ENCODE results near the gene SLC6A6.

- TF ChIP-seq TAF1 (conservative IDR thresholded peaks at IDR 0.05): no peak
- no peak for TF ChIP-seq CTCF (IDR thresholded peaks at IDR 0.05; ENCODE audit: low read depth, low read length, missing input control)
- TF ChIP-seq MAX (IDR thresholded peaks at IDR 0.05): no peak
- TF ChIP-seq, protein P1, sequence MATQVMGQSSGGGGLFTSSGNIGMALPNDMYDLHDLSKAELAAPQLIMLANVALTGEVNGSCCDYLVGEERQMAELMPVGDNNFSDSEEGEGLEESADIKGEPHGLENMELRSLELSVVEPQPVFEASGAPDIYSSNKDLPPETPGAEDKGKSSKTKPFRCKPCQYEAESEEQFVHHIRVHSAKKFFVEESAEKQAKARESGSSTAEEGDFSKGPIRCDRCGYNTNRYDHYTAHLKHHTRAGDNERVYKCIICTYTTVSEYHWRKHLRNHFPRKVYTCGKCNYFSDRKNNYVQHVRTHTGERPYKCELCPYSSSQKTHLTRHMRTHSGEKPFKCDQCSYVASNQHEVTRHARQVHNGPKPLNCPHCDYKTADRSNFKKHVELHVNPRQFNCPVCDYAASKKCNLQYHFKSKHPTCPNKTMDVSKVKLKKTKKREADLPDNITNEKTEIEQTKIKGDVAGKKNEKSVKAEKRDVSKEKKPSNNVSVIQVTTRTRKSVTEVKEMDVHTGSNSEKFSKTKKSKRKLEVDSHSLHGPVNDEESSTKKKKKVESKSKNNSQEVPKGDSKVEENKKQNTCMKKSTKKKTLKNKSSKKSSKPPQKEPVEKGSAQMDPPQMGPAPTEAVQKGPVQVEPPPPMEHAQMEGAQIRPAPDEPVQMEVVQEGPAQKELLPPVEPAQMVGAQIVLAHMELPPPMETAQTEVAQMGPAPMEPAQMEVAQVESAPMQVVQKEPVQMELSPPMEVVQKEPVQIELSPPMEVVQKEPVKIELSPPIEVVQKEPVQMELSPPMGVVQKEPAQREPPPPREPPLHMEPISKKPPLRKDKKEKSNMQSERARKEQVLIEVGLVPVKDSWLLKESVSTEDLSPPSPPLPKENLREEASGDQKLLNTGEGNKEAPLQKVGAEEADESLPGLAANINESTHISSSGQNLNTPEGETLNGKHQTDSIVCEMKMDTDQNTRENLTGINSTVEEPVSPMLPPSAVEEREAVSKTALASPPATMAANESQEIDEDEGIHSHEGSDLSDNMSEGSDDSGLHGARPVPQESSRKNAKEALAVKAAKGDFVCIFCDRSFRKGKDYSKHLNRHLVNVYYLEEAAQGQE (IDR thresholded peaks at IDR 0.05): no peak
- TF ChIP-seq, protein P2, sequence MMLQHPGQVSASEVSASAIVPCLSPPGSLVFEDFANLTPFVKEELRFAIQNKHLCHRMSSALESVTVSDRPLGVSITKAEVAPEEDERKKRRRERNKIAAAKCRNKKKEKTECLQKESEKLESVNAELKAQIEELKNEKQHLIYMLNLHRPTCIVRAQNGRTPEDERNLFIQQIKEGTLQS (IDR thresholded peaks at IDR 0.05): no peak
- TF ChIP-seq NR2F2 (IDR thresholded peaks at IDR 0.05): no peak
- TF ChIP-seq GABPA (IDR thresholded peaks at IDR 0.05 in 1 of 2, conservative IDR thresholded peaks at IDR 0.05 in 1 of 2): no peak
- TF ChIP-seq RXRA (IDR thresholded peaks at IDR 0.05): no peak
- no peak for TF ChIP-seq HNF4A (conservative IDR thresholded peaks at IDR 0.05)
- no peak for TF ChIP-seq SP1 (IDR thresholded peaks at IDR 0.05)
- no peak for TF ChIP-seq RAD21 (IDR thresholded peaks at IDR 0.05)
- TF ChIP-seq EGR1 (IDR thresholded peaks at IDR 0.05; ENCODE audit: low read depth in 2 of 2): no peak
Observed at GRCh38 chr3:14433106-14433505, 30.7 kb downstream of the SLC6A6 start.

Data from liver (tissue), 3 donors.